ENCODE data around the gene GNAO1. TPM values are rescaled to one million over a fixed set of nuclear protein-coding genes. Genes with fewer than 3 reads are reported as not detected.

GNAO1 gene
- total and polyA plus RNA-seq, 8 donors, result 1.2 to 13.4 (median 4.8) TPM

DNA sequence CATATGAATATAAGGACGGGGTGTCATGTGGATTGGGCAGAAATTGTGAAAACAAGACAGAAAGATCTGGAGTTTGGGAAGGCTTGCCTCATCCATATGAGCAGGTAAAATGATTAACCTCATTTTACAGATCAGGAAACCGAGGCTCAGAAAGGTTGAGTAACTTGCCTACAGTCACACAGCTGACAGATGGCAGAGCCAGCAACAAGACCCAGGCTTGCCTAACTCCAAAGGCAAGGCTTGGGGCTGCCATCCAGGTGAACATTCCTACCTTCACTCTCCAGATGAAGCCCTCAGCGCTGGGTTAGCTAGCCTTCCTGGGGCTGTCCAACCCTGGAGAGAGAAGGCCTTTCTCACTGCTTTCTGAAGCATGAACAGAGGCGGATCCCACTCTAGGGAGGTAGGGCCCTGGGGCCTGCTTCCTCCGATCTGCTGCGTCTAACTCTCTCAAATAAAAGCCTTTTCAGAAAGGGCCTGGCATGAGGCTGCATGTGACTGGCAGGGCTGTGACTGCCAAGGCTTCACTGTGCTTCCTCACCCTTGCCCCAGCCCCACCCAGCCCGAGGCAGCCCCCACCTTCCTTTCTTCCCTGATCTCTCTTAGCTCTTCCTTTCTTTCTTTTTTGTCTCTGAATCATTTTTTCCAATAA is 107.8 kb downstream of the GNAO1 start:
- intact Hi-C loops (cut with DNase I), result no loop called here
- FAIRE-seq, result no peak
- 68 to 76% methylated on average over 7 of the region's 7 CpGs for WGBS, 2 donors
- DNase-seq, result no peak
- Histone ChIP-seq H3K9me3 (no peaks in the 10 kb centered on the region), H3K27me3 (no peaks in the 10 kb centered on the region), H3K27ac (no peak overlapping the region), H3K36me3 (no peaks in the 10 kb centered on the region), H3K4me1 (no peaks in the 10 kb centered on the region), H3K4me3 (no peak overlapping the region)
- peak in 3 of 4 donors; percentile 48 to 52 (median 48) for ATAC-seq
- TF ChIP-seq, protein P1, sequence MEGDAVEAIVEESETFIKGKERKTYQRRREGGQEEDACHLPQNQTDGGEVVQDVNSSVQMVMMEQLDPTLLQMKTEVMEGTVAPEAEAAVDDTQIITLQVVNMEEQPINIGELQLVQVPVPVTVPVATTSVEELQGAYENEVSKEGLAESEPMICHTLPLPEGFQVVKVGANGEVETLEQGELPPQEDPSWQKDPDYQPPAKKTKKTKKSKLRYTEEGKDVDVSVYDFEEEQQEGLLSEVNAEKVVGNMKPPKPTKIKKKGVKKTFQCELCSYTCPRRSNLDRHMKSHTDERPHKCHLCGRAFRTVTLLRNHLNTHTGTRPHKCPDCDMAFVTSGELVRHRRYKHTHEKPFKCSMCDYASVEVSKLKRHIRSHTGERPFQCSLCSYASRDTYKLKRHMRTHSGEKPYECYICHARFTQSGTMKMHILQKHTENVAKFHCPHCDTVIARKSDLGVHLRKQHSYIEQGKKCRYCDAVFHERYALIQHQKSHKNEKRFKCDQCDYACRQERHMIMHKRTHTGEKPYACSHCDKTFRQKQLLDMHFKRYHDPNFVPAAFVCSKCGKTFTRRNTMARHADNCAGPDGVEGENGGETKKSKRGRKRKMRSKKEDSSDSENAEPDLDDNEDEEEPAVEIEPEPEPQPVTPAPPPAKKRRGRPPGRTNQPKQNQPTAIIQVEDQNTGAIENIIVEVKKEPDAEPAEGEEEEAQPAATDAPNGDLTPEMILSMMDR (IDR thresholded peaks at IDR 0.05), result no peak

- H3K9me3 ChIP-seq, result no peaks in the 10 kb centered on the region
- TF ChIP-seq, protein P1 (IDR thresholded peaks at IDR 0.05), result no peak
- no peaks in the 10 kb centered on the region for H3K4me1 ChIP-seq
- no peak for ATAC-seq
- WGBS, 2 donors, result 73 to 74% methylated on average over 4 of the region's 4 CpGs
- intact Hi-C loops (cut with DNase I), result no loop called here
- H3K27me3 ChIP-seq, result no peaks in the 10 kb centered on the region
- H3K36me3 ChIP-seq, result no peaks in the 10 kb centered on the region
- no peak for DNase-seq
- FAIRE-seq, result no peak
- H3K4me3 ChIP-seq, result no peak overlapping the region
- H3K27ac ChIP-seq, result no peak overlapping the region
Observed at GRCh38 chr16:56300242-56300623, 108.9 kb downstream of the GNAO1 start.

- H3K27me3 ChIP-seq, result no peaks in the 10 kb centered on the region
- no peak for FAIRE-seq
- no peaks in the 10 kb centered on the region for H3K9me3 ChIP-seq
- 67 to 68% methylated on average over 14 of the region's 14 CpGs for WGBS, 2 donors
- no peak overlapping the region for H3K4me3 ChIP-seq
- DNase-seq, result no peak
- no peaks in the 10 kb centered on the region for H3K36me3 ChIP-seq
- intact Hi-C loops (cut with DNase I), result no loop called here
- H3K4me1 ChIP-seq, result no peaks in the 10 kb centered on the region
- H3K27ac ChIP-seq, result no peak overlapping the region
- ATAC-seq, result peak in 1 of 4 donors; percentile 42
- TF ChIP-seq, protein P1 (IDR thresholded peaks at IDR 0.05), result no peak
Observed at GRCh38 chr16:56300891-56301850, 109.9 kb downstream of the GNAO1 start.

DNA sequence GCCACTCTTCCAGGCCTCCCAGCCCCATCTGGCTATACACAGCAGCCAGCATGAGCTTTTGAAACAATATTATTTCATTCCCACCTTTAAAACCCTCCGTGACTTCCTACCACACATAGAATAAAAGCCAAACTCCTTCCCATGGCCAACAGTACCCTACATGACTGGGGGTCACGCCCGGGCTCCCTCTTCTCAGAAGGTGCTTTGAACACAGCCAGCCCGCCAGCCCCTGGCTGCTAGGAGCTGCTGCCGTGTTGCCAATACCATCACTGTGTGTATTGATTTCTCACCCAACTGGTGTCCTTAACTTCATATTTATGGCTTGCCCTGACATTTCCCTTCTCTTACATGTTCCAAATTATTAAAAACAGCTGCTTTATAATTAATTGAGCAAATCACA is 111.2 kb downstream of the GNAO1 start:
- ATAC-seq (no peak), DNase-seq (no peak), FAIRE-seq (no peak)
- 63 to 70% methylated on average over 5 of the region's 5 CpGs for WGBS, 2 donors
- no peaks in the 10 kb centered on the region for H3K27me3 ChIP-seq
- no peaks in the 10 kb centered on the region for H3K4me1 ChIP-seq
- TF ChIP-seq, protein P1 (IDR thresholded peaks at IDR 0.05), result no peak
- no peak overlapping the region for H3K4me3 ChIP-seq
- H3K36me3 ChIP-seq, result no peaks in the 10 kb centered on the region
- no peaks in the 10 kb centered on the region for H3K9me3 ChIP-seq
- no peak overlapping the region for H3K27ac ChIP-seq
- intact Hi-C loops (cut with DNase I), result no loop called here
